ENCODE measurements around the gene RTN4RL1.
A peak's percentile ranks its signal among the peaks of the same experiment; 100 is the strongest.

Gene RTN4RL1, protein sequence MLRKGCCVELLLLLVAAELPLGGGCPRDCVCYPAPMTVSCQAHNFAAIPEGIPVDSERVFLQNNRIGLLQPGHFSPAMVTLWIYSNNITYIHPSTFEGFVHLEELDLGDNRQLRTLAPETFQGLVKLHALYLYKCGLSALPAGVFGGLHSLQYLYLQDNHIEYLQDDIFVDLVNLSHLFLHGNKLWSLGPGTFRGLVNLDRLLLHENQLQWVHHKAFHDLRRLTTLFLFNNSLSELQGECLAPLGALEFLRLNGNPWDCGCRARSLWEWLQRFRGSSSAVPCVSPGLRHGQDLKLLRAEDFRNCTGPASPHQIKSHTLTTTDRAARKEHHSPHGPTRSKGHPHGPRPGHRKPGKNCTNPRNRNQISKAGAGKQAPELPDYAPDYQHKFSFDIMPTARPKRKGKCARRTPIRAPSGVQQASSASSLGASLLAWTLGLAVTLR

DNA sequence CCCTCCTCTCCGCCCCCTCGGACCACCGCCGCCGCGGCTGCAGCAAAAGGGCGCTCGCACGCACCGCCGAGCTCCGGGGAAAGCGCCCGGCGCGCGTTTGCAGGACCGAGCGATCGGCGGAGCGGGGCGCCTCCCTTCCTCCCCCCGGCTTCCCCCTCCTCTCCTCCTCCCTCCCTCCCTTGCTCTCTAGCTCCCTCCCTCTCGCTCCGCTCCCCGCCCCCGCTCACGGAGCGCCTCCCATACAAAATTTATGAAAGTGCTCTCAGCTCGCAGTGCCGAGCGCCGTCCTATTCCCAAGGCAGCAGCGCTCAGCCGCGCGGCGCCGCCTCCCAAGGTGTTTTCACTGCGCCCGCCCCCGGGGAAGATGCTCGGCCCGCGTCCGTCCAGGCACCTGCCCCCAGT, at the start of gene RTN4RL1:
TSS of gene RTN4RL1 (minus strand) at position 115 of the 402 bp plus-strand sequence. CDS start 469 bp downstream, outside the sequence.
- peak; percentile 45 for DNase-seq

DNA sequence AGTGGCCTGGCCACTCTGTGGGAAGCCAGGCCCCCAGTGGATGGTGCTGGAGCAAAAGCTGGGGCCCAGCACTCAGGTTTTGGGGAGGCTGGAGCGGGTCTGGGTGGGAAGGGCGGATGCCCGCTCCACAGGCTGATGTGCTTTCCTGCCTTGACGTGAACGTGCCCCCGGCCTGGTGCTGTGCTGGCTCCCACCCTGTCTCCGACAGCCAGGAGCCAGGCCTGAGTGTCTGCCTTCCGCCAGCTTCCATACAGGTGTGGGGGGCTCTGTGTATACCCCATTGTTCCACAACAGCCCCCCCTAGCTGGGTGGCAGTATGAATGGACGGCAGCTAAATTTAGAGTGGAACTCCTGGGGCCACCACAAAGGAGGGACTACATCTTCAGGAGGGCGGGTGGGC, 49.8 kb upstream of the RTN4RL1 start:
- DNase-seq = no peak

DNA sequence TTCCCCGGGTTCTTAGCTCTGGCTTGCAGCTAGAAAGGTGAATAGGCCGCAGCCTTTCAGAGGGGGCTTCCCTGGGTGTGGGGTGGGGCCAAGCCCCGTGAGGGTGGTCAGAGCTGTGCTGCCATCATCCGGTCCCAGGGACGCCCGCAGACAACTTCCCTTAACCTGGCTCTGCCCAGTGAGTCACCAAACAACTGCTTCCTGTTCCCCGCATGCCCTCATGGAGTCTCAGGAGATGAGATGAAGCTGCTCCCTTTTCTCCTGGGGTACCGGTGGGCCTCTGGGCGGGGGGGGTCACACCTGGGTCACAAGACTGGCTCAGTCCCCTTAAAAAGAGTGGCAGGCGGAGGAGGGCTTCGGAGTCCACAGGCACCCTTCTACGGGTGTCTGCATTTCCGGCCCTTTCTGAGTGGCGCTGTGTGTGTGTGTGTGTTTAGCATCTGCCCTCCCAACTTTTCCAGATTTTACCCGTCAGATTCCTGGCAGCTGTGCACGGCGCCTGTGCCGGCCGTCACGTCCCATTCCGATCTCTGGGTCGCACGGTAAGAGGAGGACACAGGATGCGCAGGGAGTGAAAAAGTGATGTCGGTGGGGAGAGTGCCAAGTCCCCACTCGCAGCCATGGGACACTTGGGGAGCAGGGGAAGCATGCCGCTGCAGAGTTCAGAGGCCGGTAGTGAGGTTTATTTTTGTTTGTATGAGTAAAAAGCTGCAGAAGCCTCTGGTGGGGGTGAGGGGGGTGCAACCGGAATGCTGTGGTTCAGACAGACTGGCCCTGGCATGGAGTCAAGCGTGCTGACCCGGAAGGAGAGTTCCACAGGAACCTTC, 46.5 kb upstream of the RTN4RL1 start:
- DNase-seq = no peak

DNA sequence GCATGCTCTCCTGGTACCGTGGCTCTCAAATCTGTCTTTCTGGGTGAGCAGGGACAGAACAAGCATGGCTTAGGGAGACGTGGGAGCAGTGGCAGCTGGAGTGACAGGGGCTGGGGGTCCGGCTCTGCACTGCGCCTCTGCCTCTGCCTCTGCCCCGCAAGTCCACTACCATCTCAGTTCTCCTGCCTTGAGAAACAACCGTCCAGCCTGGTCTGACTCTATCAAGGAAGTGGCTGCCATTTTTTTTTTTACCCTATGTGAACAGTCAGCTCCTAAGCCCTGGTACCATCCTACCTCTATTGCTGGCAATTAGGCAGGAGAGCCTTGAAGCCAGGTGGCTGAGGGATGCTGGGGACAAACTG, 45.9 kb upstream of the RTN4RL1 start:
- DNase-seq = no peak

DNA sequence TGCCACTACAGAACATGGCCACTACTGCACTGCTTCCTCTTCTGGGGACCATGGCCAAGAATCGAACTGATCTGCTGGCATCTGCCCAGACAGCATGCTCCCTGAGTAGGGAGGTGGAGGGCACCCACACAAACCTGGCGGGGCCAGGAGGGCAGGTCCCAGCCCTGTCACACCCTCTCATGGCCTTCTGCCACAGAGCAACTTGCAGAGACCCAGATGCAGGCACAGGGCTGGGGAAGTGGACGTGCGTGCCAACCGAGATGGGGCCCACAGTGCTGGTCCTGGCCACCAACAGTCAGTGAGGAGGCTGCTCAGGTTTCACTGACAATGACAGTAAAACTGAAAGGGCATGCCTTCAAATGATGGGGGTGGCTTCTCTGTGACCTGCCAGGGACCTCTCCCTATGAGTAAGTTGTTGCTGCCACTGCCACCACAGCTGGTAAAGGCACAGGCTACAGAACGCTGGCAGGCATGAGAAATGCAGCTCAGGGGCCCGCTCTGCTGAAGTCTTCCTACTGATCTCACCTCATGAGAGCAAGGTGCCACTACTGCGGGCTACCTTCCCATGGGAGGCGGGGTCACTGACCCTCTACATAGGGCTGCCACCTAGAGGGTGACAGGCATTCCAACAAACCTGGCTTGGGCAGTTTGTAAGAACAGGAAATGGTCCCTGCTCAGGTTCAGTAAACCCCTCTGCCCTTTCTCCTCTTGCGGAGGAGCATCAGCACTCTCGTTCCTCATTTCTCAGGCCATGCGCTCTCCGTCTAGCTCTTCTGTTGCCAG, 45.3 kb upstream of the RTN4RL1 start:
- no peak for DNase-seq

DNA sequence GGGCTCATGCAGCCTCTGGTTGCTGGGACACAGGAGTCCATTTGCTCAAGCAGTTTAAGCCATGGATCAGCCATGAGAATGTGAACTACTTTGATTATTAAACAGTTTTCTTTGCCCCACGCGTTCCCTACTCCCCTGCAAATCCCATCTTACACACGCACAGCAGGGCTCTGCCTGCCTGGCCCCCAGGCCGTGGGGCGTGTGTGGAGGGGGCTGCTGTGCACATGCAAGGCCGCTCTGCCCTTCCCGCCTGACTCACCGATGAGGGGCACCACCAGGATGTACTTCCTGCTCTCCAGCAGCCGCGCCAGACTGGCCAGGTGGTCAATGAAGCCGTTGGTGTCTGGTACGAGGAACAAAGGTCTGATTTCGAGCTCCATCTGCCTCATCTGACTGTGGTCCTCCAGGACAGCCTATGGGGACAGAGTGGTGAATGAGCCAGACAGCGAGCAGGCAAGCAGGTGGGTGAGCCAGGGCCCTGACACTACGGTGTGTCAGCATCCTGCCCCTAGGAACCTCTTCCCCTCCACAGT, 43.5 kb upstream of the RTN4RL1 start:
- DNase-seq = peak; percentile 75

DNA sequence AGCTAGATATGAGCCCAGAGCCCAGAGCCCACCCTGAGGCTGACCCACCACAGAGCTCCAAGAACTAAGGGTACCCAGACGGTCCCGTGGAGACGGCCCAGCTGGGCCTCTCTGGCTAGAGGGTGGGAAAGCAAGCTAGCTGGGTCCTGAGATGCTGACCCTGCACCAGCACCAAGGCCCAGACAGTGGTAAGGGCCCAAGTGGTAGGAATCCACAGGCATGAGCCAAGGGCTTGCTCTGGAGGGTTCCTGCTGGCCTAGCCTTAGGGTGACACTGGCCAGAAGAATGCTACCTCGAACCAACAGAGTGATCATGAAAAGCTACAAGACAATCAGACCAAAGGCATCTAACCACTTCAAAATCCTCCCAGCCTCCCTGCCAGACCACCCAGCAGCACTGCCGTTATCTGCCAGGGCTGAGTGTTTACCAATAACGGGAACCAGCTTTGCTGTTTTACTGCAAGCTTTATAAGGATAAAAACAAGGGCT, 42.9 kb upstream of the RTN4RL1 start:
- peak; percentile 96 for DNase-seq

DNA sequence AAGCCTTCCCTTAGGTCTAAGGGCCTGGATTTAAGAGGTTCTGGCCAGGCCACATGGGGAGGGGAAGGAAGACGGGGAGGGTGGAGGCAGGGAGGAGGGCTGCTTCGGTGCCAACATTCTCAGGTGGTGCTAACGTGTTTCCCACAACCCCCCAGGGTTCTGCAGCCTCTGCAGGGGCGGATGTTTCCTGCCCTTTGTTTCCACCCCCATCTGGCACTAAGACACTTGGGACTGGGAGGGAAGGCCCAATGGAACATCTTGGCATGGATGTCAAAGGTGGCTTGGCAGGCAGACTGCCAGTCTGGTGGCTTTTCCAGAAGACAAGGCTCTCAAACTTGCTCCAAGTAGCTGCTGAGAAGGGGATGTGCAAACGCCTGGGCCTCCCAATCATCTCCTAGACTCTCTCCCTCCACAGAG, 42.5 kb upstream of the RTN4RL1 start:
- DNase-seq = peak; percentile 89

DNA sequence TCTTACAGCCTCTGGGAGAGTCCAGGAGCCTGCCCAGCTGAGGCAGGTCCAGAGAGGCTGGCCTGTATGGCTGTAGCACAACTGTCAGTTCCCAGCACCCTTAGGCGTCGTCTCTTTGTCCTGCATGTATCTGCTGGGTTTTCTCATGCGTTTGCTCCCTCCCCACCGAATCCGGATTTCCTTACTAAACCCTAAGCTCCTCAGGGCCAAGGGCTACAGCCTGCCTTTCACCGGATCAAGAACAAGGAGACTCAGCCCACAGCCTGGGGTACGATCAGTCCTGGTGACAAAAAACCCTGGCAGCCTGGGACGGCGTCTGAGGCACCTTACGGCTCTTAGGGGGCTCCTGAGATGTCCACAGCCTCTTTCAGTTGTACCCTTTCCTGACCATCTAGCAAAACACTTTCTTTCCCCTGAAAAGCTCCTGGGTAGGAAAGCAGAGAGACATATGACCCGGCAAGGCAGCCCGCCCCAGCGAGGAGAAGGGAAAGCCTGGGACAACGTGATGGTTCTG, 42.0 kb upstream of the RTN4RL1 start:
- DNase-seq = no peak

DNA sequence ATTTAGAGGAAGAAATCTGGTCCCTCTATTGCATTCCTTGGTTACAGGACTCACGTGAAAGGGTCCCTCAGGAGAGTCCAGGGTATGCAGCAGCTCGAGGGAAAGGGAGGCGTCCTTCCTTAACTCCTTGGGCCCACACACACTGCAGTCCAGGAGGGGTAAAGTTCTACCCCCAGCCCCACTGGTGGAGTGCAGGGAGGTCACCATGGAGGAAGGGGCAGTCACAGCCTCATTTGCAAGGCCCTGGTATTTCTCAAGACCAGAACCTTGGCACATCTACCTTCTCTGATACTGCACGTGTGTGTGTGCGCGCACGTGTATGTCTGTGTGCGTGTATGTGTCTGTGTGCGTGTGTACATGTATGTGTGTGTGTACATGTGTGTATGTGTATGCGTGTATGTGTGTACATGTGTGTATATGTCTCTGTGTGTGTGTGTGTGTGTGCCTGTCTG, 40.8 kb upstream of the RTN4RL1 start:
- DNase-seq = no peak

DNA sequence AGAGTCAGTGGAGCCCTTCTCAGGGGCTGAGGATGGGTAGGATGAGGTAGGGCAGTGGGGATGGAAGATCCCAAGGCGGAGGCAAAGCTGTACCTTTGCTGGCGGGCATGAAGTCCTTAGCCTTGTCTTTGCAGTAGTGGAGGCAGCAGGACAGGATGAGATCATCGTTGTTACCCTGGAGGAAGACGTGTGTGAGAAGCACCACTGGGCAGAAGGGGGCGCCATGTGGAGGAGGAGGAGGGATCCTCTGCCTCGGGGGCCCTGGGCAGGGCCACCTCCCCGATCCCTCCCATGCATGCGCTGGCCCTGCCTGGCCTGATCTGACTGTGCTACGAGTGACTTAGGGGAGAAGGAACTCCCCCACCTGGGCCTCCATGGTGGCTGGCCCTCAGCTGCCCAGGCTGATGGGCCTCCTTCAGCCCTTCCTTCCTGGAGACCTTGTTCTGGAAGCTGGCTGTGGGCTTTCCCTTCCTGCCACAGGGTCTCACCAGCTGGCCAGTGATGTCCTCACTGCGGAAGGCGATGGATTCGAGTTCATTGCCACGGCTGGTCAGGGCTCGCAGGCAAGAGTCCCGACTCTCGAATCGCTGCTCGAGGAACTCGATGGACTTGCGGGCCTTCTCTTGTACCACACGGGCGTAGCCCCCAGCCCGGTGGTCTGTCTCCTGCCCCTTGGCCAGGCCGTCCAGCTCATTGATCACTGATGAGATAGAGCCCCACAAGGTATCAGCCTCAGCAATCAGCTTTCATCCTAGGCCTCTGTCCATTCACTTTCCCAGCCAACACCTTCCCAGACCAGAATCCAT, 40.0 kb upstream of the RTN4RL1 start:
- peak; percentile 79 for DNase-seq

DNA sequence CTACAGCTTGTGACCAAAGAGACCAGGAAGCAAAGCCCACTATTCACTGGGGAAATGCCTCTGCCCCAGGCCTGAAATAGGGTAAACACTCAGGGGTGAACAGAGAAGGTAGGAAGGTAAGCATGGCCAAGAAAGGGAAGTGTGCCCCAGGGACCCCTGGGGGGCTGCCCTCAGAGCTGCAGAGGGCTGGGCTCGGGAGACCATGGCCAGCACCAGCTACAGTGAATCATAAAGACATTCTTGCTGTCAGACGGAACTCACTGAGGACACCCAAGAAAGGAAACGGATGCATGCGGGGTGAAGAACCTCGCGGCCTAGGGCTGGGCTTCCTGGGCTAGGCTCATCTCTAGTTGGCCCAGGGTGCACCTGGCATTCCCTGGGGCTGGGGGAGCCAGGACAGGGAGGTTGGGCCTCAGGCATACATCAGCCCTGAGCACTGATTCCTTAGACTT, 39.4 kb upstream of the RTN4RL1 start:
- peak; percentile 60 for DNase-seq

DNA sequence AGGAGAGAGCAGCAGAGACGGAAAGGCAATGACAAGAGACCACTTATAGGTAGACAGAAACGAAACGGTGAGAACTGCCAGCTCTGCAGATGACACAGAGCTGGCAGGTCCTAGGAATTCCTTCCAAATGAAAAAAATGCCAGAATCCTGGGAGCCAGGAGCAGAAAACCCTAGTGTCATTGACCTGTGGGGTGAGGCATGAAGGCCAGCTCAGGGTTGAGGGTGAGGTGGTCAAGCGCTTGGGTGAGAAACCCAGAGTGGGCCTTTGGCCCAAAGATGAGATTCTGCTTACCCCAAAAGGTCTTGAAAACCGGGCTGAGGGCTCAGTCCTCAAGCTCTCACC, 39.0 kb upstream of the RTN4RL1 start:
- peak; percentile 33 for DNase-seq

DNA sequence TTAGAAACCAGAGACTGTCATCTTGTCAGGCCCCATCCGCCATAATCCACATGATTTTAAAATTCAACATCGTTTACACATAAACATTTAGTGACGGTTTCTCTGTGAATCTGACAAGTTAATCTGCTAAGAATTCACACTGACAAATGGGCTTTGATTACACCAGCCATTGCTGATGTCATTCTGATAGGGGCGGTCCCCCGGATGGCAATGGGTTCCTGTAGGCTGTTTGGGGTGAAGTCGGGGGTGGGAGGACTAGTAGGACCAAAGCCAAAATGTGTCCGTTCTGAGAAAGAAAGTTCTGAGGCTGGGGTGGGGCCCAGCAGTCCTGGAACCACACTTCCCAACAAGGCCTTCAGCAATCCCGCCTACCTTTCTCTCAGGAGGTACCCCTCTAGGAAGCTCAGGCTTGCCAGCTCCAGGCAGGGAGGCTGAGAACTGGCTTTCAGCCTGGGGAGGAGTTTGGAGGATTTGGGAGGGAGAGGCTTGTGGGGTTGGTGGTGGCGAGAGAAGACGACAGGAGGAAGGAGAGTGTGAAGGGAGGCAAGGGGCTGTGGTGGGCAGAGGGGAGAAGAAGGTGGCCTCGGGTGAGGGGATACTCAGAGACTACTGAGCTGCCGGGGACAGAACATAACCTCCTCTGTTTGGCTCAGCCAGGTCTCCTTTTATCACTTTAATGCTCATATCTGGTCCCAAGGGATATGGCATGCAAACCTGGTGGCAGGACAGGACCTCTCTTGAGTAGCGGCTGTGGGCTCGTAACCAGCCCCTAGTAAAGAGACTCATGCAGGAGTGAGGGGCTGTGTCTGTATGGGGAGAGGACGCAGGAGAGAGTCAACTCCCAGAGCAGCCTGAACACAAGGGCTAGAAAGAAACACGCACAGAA, 38.4 kb upstream of the RTN4RL1 start:
- DNase-seq = peak; percentile 81

DNA sequence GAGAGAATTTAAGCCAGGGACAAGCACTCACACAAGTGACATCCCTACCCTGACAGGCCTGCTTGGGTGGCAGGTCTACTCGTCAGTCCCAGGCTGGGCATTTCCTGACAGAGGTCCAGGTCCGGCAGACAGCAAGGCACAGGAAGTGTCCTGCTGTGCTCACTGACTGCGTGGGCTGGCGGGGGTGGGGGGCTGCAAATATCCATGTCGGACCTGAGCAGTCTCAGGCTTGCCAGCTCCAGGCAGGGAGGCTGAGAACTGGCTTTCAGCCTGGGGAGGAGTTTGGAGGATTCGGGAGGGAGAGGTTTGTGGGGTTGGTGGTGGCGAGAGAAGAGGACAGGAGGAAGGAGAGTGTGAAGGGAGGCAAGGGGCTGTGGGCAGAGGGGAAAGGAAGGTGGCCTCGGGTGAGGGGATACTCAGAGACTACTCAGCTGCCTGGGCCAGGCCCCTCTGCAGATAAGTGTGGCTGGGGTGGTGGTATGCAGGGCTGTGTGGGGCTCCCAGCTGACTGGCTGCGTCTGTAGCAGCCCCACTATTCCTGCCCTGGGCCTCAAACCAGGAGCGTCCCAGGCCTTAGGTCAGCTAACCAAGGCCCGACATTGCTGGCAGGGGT, 37.5 kb upstream of the RTN4RL1 start:
- peak; percentile 79 for DNase-seq

DNA sequence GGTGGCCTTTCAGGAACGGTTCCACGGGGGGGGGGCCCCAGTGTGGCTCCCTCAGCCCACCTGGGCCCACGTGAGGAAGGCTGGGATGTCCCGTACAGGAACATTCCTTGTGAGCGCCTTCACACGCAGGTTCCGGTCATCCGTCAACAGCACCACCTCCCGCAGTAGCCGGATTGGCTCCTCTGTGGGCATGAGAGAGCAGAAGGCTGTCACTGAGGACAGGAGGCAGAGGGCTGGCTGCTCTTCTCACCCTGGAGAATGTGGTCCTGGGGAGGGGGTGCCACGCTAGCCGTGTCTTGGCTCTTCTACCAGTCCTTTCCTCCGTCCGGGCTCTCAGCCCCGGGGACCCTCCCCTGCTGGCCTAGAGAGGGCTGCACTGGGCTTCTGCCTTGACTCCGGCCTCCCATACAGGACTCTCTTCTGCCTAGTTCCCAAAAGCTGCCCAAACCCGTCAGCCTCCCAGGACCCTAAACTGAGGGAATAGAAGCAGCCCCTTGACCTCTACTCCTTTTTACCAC, 36.4 kb upstream of the RTN4RL1 start:
- no peak for DNase-seq

DNA sequence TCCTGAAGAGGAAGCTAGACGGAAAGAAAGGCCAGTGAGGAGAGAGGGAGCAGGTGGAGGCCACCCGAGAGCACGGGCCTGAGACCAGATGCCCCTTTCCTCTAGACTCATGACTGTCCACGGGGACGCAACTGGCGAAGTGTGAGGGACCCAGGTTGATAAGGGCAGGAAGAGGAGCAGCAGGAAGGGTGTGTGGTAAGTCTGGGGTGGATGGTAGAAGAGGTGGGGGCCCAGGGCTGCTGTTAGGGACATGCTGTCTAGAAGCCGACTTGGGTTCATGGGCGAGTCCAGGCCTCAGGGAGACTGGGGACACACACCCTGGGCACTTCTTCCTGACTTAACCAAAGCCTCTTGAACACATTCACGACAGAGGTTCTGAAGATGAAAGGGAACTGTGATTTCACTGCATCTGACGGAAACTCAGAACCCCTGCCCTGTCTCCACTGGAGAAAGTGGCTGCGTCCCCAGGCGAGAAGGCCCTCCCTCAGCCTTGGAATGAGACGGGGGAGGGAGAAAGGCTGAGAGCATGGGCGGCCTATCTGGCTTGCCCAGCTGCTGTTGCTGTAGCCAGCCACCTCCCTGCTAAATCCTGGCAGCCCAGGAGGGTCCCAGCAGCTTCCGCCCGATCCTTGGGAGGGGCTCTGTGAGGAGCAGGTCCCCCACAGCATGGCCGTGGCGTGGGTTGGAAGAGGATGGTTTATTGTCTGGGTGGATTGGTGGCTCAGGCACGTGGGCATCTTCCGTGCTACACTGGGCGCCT, 35.7 kb upstream of the RTN4RL1 start:
- DNase-seq = peak; percentile 35

DNA sequence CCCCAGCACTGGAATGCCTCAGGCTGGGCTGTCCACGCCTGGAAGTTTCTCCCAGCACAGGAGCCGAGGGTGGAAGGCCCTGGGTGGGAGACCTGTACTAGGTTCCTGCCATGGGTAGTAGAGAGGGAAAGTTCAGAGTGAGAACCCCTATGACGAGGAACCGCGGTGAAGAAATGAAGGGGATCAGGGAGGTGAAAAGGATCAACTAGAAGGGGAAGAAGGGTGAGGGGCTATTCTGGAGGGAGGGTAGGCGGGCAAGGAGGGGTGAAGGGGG, 35.2 kb upstream of the RTN4RL1 start:
- DNase-seq = no peak
